Nephron progenitor cell (in vitro differentiated cells): Measurements from ENCODE around the gene AP1AR.
"Not testable (repeated sequence)": the region's sequence is repeated elsewhere in the genome, so short reads cannot be mapped to it uniquely, and the experiment has no call there.

Source experiments
- DNase-seq: peaks from one replicate; pipeline ENCODE4 v3.0.0; 2021
- H3K27ac Mint-ChIP-seq: 2 replicates; pipeline ENCODE4 v1.8.0; 2021; ENCODE audit warnings: mild to moderate bottlenecking, moderate library complexity, mixed read lengths
- H3K27me3 Mint-ChIP-seq: 2 replicates; pipeline ENCODE4 v1.8.0; 2021; ENCODE audit warnings: mild to moderate bottlenecking, low read depth, mixed read lengths; ENCODE audit not compliant: poor library complexity
- H3K36me3 Mint-ChIP-seq: 2 replicates; pipeline ENCODE4 v1.8.0; 2021; ENCODE audit warnings: low read depth, mixed read lengths
- H3K4me1 Mint-ChIP-seq: 2 replicates; pipeline ENCODE4 v1.8.0; 2021; ENCODE audit warnings: mixed read lengths
- H3K4me3 Mint-ChIP-seq: 2 replicates; pipeline ENCODE4 v1.8.0; 2021; ENCODE audit warnings: mild to moderate bottlenecking, moderate library complexity, mixed read lengths
- H3K9me3 Mint-ChIP-seq: 2 replicates; pipeline ENCODE4 v1.8.0; 2021; ENCODE audit warnings: mild to moderate bottlenecking, moderate library complexity, mixed read lengths
- CTCF ChIP-seq: fragments of 200-600 bp; sonication (generic); IDR thresholded peaks from 2 replicates; pipeline ENCODE4 v1.5.0; 2021; ENCODE audit warnings: antibody characterized with exemption

Gene AP1AR

GRCh38 chr4:112289407-112290253 is 58.0 kb downstream of the AP1AR start:
- Mint-ChIP-seq H3K27me3 (peaks cover 3% of the 10 kb centered on the region), H3K4me3 (no peak overlapping the region), H3K9me3 (peaks cover 4% of the 10 kb centered on the region), H3K4me1 (peaks cover 5% of the 10 kb centered on the region), H3K27ac (no peak overlapping the region), H3K36me3 (no peaks in the 10 kb centered on the region)
- no peak for DNase-seq
- no peak for TF ChIP-seq CTCF

GRCh38 chr4:112290341-112290740 is 58.8 kb downstream of the AP1AR start:
- H3K27ac Mint-ChIP-seq = no peak overlapping the region
- TF ChIP-seq CTCF = no peak
- peaks cover 4% of the 10 kb centered on the region for H3K9me3 Mint-ChIP-seq
- no peak for DNase-seq
- peaks cover 3% of the 10 kb centered on the region for H3K27me3 Mint-ChIP-seq
- H3K4me3 Mint-ChIP-seq = no peak overlapping the region
- no peaks in the 10 kb centered on the region for H3K4me1 Mint-ChIP-seq
- no peaks in the 10 kb centered on the region for H3K36me3 Mint-ChIP-seq

GRCh38 chr4:112296949-112297880 is 65.6 kb downstream of the AP1AR start, which contains the start of gene ALPK1:
TSS of gene ALPK1 (plus strand) at chr4:112297369.
- TF ChIP-seq CTCF = no peak
- H3K9me3 Mint-ChIP-seq = no peaks in the 10 kb centered on the region
- peaks cover 16% of the 10 kb centered on the region for H3K27me3 Mint-ChIP-seq
- no peaks in the 10 kb centered on the region for H3K4me1 Mint-ChIP-seq
- no peak for DNase-seq
- no peak within 1 kb of the TSS for H3K27ac Mint-ChIP-seq
- H3K4me3 Mint-ChIP-seq = peak within 1 kb of the TSS; percentile 33
- no peaks in the 10 kb centered on the region for H3K36me3 Mint-ChIP-seq

GRCh38 chr4:112299721-112300120 is 68.1 kb downstream of the AP1AR start:
- no peak for DNase-seq
- Mint-ChIP-seq H3K36me3 (no peaks in the 10 kb centered on the region), H3K27me3 (peaks cover 13% of the 10 kb centered on the region), H3K9me3 (no peaks in the 10 kb centered on the region), H3K27ac (no peak overlapping the region), H3K4me1 (no peaks in the 10 kb centered on the region), H3K4me3 (no peak overlapping the region)
- no peak for TF ChIP-seq CTCF

- peaks cover 13% of the 10 kb centered on the region for H3K27me3 Mint-ChIP-seq
- H3K4me1 Mint-ChIP-seq = no peaks in the 10 kb centered on the region
- H3K9me3 Mint-ChIP-seq = peaks cover 18% of the 10 kb centered on the region
- no peak for DNase-seq
- H3K36me3 Mint-ChIP-seq = no peaks in the 10 kb centered on the region
- H3K27ac Mint-ChIP-seq = no peak overlapping the region
- no peak overlapping the region for H3K4me3 Mint-ChIP-seq
- no peak for TF ChIP-seq CTCF
Measured at GRCh38 chr4:112302320-112303274, 71.0 kb downstream of the AP1AR start.

- not testable (repeated sequence) for H3K27me3 Mint-ChIP-seq, H3K4me1 Mint-ChIP-seq, H3K36me3 Mint-ChIP-seq, H3K4me3 Mint-ChIP-seq, H3K27ac Mint-ChIP-seq, DNase-seq
- H3K9me3 Mint-ChIP-seq = peaks cover 32% of the 10 kb centered on the region
Measured at GRCh38 chr4:112305477-112305876, 73.9 kb downstream of the AP1AR start.

GRCh38 chr4:112309263-112309791 is 77.7 kb downstream of the AP1AR start:
- H3K4me1 Mint-ChIP-seq, H3K27ac Mint-ChIP-seq, H3K36me3 Mint-ChIP-seq, H3K27me3 Mint-ChIP-seq: not testable (repeated sequence)
- Mint-ChIP-seq H3K4me3 (peak overlapping the region; percentile 25), H3K9me3 (peaks cover 32% of the 10 kb centered on the region)
- DNase-seq = peak; percentile 37
